Keratinocyte (primary cell): ENCODE data around the gene ARHGAP32. TPM values are rescaled to one million over a fixed set of nuclear protein-coding genes. Genes with fewer than 3 reads are reported as not detected.

Experiments
- DNase-seq: peaks from one replicate; pipeline ENCODE4 v3.0.0-alpha.2; 2011; ENCODE audit warnings: low read depth, missing footprints, low spot score
- FAIRE-seq: peaks from 2 replicates; lab custom pipeline; 2011; peaks lifted over from hg19 to GRCh38; lab: Jason Lieb, UNC
- H2AFZ ChIP-seq: 2 replicates; pipeline ENCODE4 v1.6.0; 2012; ENCODE audit warnings: low read length, control low read depth, inconsistent platforms; ENCODE audit not compliant: control insufficient read depth
- H3K27ac ChIP-seq: 2 replicates; pipeline ENCODE4 v1.5.1; 2011; ENCODE audit warnings: low read length; ENCODE audit not compliant: control insufficient read depth, insufficient read depth
- H3K27me3 ChIP-seq: 3 replicates; pipeline ENCODE4 v1.6.0; 2011; ENCODE audit warnings: low read length; ENCODE audit not compliant: control insufficient read depth, insufficient read depth; ENCODE audit errors: extremely low read depth
- H3K36me3 ChIP-seq, 2 experiments: 2 replicates in 1 of 2; 3 replicates in 1 of 2; pipeline ENCODE4 v1.5.1; 2011; ENCODE audit warnings: low read length in 2 of 2, mild to moderate bottlenecking in 1 of 2; ENCODE audit not compliant: control insufficient read depth in 2 of 2, insufficient read depth in 2 of 2; ENCODE audit errors: extremely low read depth in 1 of 2
- H3K4me1 ChIP-seq: 3 replicates; pipeline ENCODE4 v1.5.1; 2011; ENCODE audit warnings: low read length; ENCODE audit not compliant: control insufficient read depth, insufficient read depth; ENCODE audit errors: extremely low read depth
- H3K4me2 ChIP-seq: 3 replicates; pipeline ENCODE4 v1.6.0; 2011; ENCODE audit warnings: low read depth, low read length; ENCODE audit not compliant: control insufficient read depth, insufficient read depth; ENCODE audit errors: extremely low read depth
- H3K4me3 ChIP-seq, 3 experiments: fragments of 200-600 bp in 1 of 3; sonication (generic) in 1 of 3; 2 replicates in 2 of 3; 3 replicates in 1 of 3; pipeline ENCODE4 v1.5.1; 2011 to 2016; ENCODE audit warnings: low read length in 3 of 3, mild to moderate bottlenecking in 3 of 3, control low read depth in 2 of 3, inconsistent platforms in 1 of 3, low read depth in 1 of 3, mixed read lengths in 1 of 3, mixed run types in 1 of 3, moderate library complexity in 1 of 3; ENCODE audit not compliant: control insufficient read depth in 2 of 3, insufficient read depth in 2 of 3; ENCODE audit errors: extremely low read depth in 1 of 3
- H3K79me2 ChIP-seq: 2 replicates; pipeline ENCODE4 v1.6.0; 2012; ENCODE audit warnings: low read length; ENCODE audit not compliant: control insufficient read depth, insufficient read depth
- H3K9ac ChIP-seq: 3 replicates; pipeline ENCODE4 v1.6.0; 2011; ENCODE audit warnings: low read length; ENCODE audit not compliant: control insufficient read depth, insufficient read depth; ENCODE audit errors: extremely low read depth
- H3K9me1 ChIP-seq: 3 replicates; pipeline ENCODE4 v1.6.0; 2011; ENCODE audit warnings: low read length; ENCODE audit not compliant: control insufficient read depth, insufficient read depth; ENCODE audit errors: extremely low read depth
- H3K9me3 ChIP-seq: 2 replicates; pipeline ENCODE4 v1.5.1; 2012; ENCODE audit warnings: low read depth, low read length; ENCODE audit not compliant: control insufficient read depth
- H4K20me1 ChIP-seq: 3 replicates; pipeline ENCODE4 v1.6.0; 2011; ENCODE audit warnings: low read length; ENCODE audit not compliant: control insufficient read depth, insufficient read depth; ENCODE audit errors: extremely low read depth
- EZH2 ChIP-seq: IDR thresholded peaks from one replicate; pipeline ENCODE4 v1.6.1; 2012; ENCODE audit warnings: inconsistent platforms, mild to moderate bottlenecking, low read length, moderate library complexity
- dilution Hi-C: fragments of 300-500 bp; cut with MboI; formaldehyde crosslinking; loops from one replicate; pipeline ENCODE4 v1.7.0; 2020; ENCODE audit warnings: low sequenced_read_pairs; ENCODE audit not compliant: extremely low pct_ligation_motif_present
- polyA plus RNA-seq, 5 experiments: library from polyadenylated mRNA; depleted of rRNA in 3 of 5; stranded (reverse) in 3 of 5; stranded (forward) in 1 of 5; unstranded in 1 of 5; fragments of >200 nt; gene quantifications; 1 replicate in 1 of 5; 2 replicates in 3 of 5; 3 replicates in 1 of 5; pipeline versions ENCODE4 v1.2.1 to v1.2.3, GENCODE V29; 2011 to 2012; ENCODE audit warnings: missing spikeins in 2 of 5, low read depth in 1 of 5, low replicate concordance in 1 of 5
- TF ChIP-seq, protein P1 (sequence below), 3 experiments: IDR thresholded peaks in 1 of 3; conservative IDR thresholded peaks in 1 of 3; optimal IDR thresholded peaks in 1 of 3; 2 replicates in 2 of 3; 3 replicates in 1 of 3; pipeline versions ENCODE3 to v1.5.1; 2011; ENCODE audit warnings: low read length in 3 of 3, mild to moderate bottlenecking in 3 of 3, moderate library complexity in 2 of 3, control low read depth in 1 of 3, inconsistent platforms in 1 of 3; ENCODE audit not compliant: insufficient read depth in 2 of 3; ENCODE audit errors: extremely low read depth in 1 of 3

ARHGAP32 gene
- polyA plus RNA-seq, 1 donor (not counting 4 experiments of a cell fraction or from before 2014, with no cell fraction given) = 10.8 TPM

DNA sequence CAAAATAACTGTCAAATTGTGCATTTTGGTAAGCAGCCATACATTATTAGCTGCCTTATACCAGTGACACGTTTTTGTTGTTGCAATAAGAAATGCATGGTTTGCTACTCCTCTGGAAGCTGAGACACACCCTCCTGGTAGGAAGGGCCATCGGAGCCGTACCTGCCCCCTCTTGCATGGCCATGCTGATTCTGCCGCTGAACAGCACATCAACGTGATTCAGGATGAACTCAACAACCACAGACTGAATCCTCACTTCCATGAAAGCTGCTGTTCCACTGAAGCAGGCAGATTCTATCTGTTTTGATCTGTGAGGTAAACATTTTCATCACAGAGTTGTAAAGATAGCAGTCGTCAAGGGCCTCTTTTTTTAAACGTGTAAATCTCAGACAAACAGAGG is 210.9 kb downstream of the ARHGAP32 start:
- Histone ChIP-seq H3K27ac (no peak overlapping the region), H3K4me1 (no peaks in the 10 kb centered on the region), H4K20me1 (no peaks in the 10 kb centered on the region), H3K9me1 (no peaks in the 10 kb centered on the region), H3K27me3 (no peaks in the 10 kb centered on the region), H3K9ac (no peak overlapping the region), H3K9me3 (no peaks in the 10 kb centered on the region), H3K4me3 (no peak overlapping the region), H3K79me2 (no peaks in the 10 kb centered on the region), H2AFZ (no peak overlapping the region), H3K36me3 (peaks cover 4 to 12% of the 10 kb centered on the region in 2 experiments), H3K4me2 (no peak overlapping the region)
- dilution Hi-C loops = no loop called here
- TF ChIP-seq, protein P1, sequence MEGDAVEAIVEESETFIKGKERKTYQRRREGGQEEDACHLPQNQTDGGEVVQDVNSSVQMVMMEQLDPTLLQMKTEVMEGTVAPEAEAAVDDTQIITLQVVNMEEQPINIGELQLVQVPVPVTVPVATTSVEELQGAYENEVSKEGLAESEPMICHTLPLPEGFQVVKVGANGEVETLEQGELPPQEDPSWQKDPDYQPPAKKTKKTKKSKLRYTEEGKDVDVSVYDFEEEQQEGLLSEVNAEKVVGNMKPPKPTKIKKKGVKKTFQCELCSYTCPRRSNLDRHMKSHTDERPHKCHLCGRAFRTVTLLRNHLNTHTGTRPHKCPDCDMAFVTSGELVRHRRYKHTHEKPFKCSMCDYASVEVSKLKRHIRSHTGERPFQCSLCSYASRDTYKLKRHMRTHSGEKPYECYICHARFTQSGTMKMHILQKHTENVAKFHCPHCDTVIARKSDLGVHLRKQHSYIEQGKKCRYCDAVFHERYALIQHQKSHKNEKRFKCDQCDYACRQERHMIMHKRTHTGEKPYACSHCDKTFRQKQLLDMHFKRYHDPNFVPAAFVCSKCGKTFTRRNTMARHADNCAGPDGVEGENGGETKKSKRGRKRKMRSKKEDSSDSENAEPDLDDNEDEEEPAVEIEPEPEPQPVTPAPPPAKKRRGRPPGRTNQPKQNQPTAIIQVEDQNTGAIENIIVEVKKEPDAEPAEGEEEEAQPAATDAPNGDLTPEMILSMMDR (optimal IDR thresholded peaks at IDR 0.05 in 1 of 3, IDR thresholded peaks at IDR 0.05 in 1 of 3, conservative IDR thresholded peaks at IDR 0.05 in 1 of 3; ENCODE audit: extremely low read depth in 1 of 3, insufficient read depth in 2 of 3, low read length in 3 of 3) = no peak
- no peak for TF ChIP-seq EZH2
- DNase-seq (no peak), FAIRE-seq (no peak)

DNA sequence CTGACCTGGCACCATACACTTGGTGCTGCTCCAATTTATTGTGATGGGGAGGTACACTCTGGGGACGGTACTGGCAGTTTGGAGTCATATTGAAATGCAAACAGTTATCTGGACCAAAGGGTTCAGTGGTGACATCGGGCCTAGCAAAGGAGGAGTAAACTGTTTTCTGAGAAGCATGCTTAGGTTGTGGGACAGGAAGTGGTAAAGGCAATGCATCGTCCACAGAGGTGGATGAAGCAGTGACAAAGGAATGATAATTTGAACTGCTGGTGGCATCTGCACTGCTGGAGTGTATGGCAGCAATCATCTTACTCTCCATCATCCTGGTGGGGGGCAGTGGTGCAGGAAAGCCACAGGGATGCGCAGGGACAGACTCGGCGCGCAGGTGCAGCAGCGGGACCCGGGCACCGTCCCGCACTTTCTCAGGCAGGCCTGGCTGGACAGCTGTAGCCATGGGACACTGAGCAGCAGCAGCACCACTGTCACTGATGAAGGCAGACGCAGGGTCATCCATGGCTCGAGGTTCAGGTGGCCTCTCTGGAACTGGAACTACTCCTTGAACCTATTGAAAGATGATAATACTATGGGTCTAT is 221.4 kb downstream of the ARHGAP32 start:
- Histone ChIP-seq H3K9ac (no peak overlapping the region), H3K79me2 (no peaks in the 10 kb centered on the region), H3K4me3 (no peak overlapping the region), H3K9me1 (no peaks in the 10 kb centered on the region), H3K36me3 (peaks cover 21 to 29% of the 10 kb centered on the region in 2 experiments), H3K4me1 (no peaks in the 10 kb centered on the region), H3K27me3 (no peaks in the 10 kb centered on the region), H3K27ac (no peak overlapping the region), H2AFZ (no peak overlapping the region), H4K20me1 (no peaks in the 10 kb centered on the region), H3K9me3 (no peaks in the 10 kb centered on the region), H3K4me2 (no peak overlapping the region)
- no peak for TF ChIP-seq EZH2
- TF ChIP-seq, protein P1 (optimal IDR thresholded peaks at IDR 0.05 in 1 of 3, IDR thresholded peaks at IDR 0.05 in 1 of 3, conservative IDR thresholded peaks at IDR 0.05 in 1 of 3; ENCODE audit: extremely low read depth in 1 of 3, insufficient read depth in 2 of 3, low read length in 3 of 3) = no peak
- DNase-seq (no peak), FAIRE-seq (no peak)
- dilution Hi-C loops = no loop called here
